Measurements from ENCODE around the gene MCCD1.
A peak's percentile ranks its signal among the peaks of the same experiment; 100 is the strongest.
"Not testable (repeated sequence)": the region's sequence is repeated elsewhere in the genome, so short reads cannot be mapped to it uniquely, and the experiment has no call there.

The MCCD1 gene

GRCh38 chr6:31498748-31499147, 30.0 kb upstream of the MCCD1 start:
- no peak for TF ChIP-seq CTCF (IDR thresholded peaks at IDR 0.05)
- no peak overlapping the region for H3K27ac ChIP-seq
- no peak for DNase-seq (ENCODE audit: low spot score)
- H3K4me3 ChIP-seq, result peak overlapping the region; percentile 45

- H3K27ac ChIP-seq; DNase-seq (ENCODE audit: low spot score); H3K4me3 ChIP-seq: not testable (repeated sequence)
Observed at GRCh38 chr6:31499648-31500047, 29.1 kb upstream of the MCCD1 start.

- no peak for TF ChIP-seq CTCF (IDR thresholded peaks at IDR 0.05)
- no peak for DNase-seq (ENCODE audit: low spot score)
- H3K4me3 ChIP-seq, result no peak overlapping the region
- no peak overlapping the region for H3K27ac ChIP-seq
Observed at GRCh38 chr6:31502586-31502985, 26.2 kb upstream of the MCCD1 start.

- DNase-seq (ENCODE audit: low spot score); H3K4me3 ChIP-seq; H3K27ac ChIP-seq: not testable (repeated sequence)
Observed at GRCh38 chr6:31509036-31509435, 19.7 kb upstream of the MCCD1 start.

- no peak for TF ChIP-seq CTCF (IDR thresholded peaks at IDR 0.05)
- DNase-seq (ENCODE audit: low spot score), result no peak
Observed at GRCh38 chr6:31510007-31510406, 18.8 kb upstream of the MCCD1 start.

GRCh38 chr6:31513456-31514165, 15.2 kb upstream of the MCCD1 start:
- DNase-seq (ENCODE audit: low spot score), result no peak
- no peak for TF ChIP-seq CTCF (IDR thresholded peaks at IDR 0.05)
- Histone ChIP-seq H3K27ac (no peak overlapping the region), H3K4me3 (no peak overlapping the region)

More at GRCh38 chr6:31510007-31510406, 18.8 kb upstream of the MCCD1 start:
- no peak overlapping the region for H3K27ac ChIP-seq
- no peak overlapping the region for H3K4me3 ChIP-seq

- Histone ChIP-seq H3K27ac (no peak overlapping the region), H3K4me3 (no peak overlapping the region)
- TF ChIP-seq CTCF (IDR thresholded peaks at IDR 0.05), result no peak
- no peak for DNase-seq (ENCODE audit: low spot score)
Observed at GRCh38 chr6:31521835-31522234, 6.9 kb upstream of the MCCD1 start.

GRCh38 chr6:31525553-31525931, 3.2 kb upstream of the MCCD1 start:
- no peak overlapping the region for H3K4me3 ChIP-seq
- TF ChIP-seq CTCF (IDR thresholded peaks at IDR 0.05), result no peak
- no peak overlapping the region for H3K27ac ChIP-seq
- DNase-seq (ENCODE audit: low spot score), result no peak

Data from coronary artery (tissue), 2 donors.